ENCODE data around the gene CYP39A1.

CYP39A1 gene

GRCh38 chr6:46612645-46613044 is 40.0 kb downstream of the CYP39A1 start:
- Histone ChIP-seq H3K9me3 (ENCODE audit: control insufficient read depth, insufficient read depth, low read length) (no peaks in the 10 kb centered on the region), H3K36me3 (ENCODE audit: control insufficient read depth, insufficient read depth, low read length) (no peaks in the 10 kb centered on the region), H3K4me1 (ENCODE audit: control insufficient read depth, insufficient read depth, low read length) (no peaks in the 10 kb centered on the region)

GRCh38 chr6:46610862-46611553 is 41.6 kb downstream of the CYP39A1 start:
- no peaks in the 10 kb centered on the region for H3K27me3 ChIP-seq (ENCODE audit: control insufficient read depth, insufficient read depth, low read length)
- no peaks in the 10 kb centered on the region for H3K36me3 ChIP-seq (ENCODE audit: control insufficient read depth, insufficient read depth, low read length)
- H3K4me3 ChIP-seq (ENCODE audit: low read depth, low read length), result no peak overlapping the region
- H3K9me3 ChIP-seq (ENCODE audit: control insufficient read depth, insufficient read depth, low read length), result no peaks in the 10 kb centered on the region
- no peaks in the 10 kb centered on the region for H3K4me1 ChIP-seq (ENCODE audit: control insufficient read depth, insufficient read depth, low read length)
- H3K9ac ChIP-seq (ENCODE audit: low read depth, low read length), result no peak overlapping the region

More at GRCh38 chr6:46612645-46613044, 40.0 kb downstream of the CYP39A1 start:
- Histone ChIP-seq H3K9ac (ENCODE audit: low read depth, low read length) (no peak overlapping the region), H3K27me3 (ENCODE audit: control insufficient read depth, insufficient read depth, low read length) (no peaks in the 10 kb centered on the region), H3K4me3 (ENCODE audit: low read depth, low read length) (no peak overlapping the region)

- Histone ChIP-seq H3K36me3 (ENCODE audit: control insufficient read depth, insufficient read depth, low read length) (no peaks in the 10 kb centered on the region), H3K4me1 (ENCODE audit: control insufficient read depth, insufficient read depth, low read length) (no peaks in the 10 kb centered on the region), H3K9ac (ENCODE audit: low read depth, low read length) (no peak overlapping the region), H3K9me3 (ENCODE audit: control insufficient read depth, insufficient read depth, low read length) (no peaks in the 10 kb centered on the region), H3K27me3 (ENCODE audit: control insufficient read depth, insufficient read depth, low read length) (no peaks in the 10 kb centered on the region), H3K4me3 (ENCODE audit: low read depth, low read length) (no peak overlapping the region)
Measured at GRCh38 chr6:46606338-46606737, 46.3 kb downstream of the CYP39A1 start.

- H3K36me3 ChIP-seq (ENCODE audit: control insufficient read depth, insufficient read depth, low read length), result no peaks in the 10 kb centered on the region
- no peaks in the 10 kb centered on the region for H3K4me1 ChIP-seq (ENCODE audit: control insufficient read depth, insufficient read depth, low read length)
- no peaks in the 10 kb centered on the region for H3K9me3 ChIP-seq (ENCODE audit: control insufficient read depth, insufficient read depth, low read length)
- H3K4me3 ChIP-seq (ENCODE audit: low read depth, low read length), result no peak overlapping the region
- no peak overlapping the region for H3K9ac ChIP-seq (ENCODE audit: low read depth, low read length)
- H3K27me3 ChIP-seq (ENCODE audit: control insufficient read depth, insufficient read depth, low read length), result no peaks in the 10 kb centered on the region
Measured at GRCh38 chr6:46605091-46605797, 47.4 kb downstream of the CYP39A1 start.

GRCh38 chr6:46598215-46598614 is 54.4 kb downstream of the CYP39A1 start:
- Histone ChIP-seq H3K36me3 (ENCODE audit: control insufficient read depth, insufficient read depth, low read length) (no peaks in the 10 kb centered on the region), H3K9me3 (ENCODE audit: control insufficient read depth, insufficient read depth, low read length) (no peaks in the 10 kb centered on the region), H3K4me3 (ENCODE audit: low read depth, low read length) (no peak overlapping the region), H3K9ac (ENCODE audit: low read depth, low read length) (no peak overlapping the region), H3K4me1 (ENCODE audit: control insufficient read depth, insufficient read depth, low read length) (no peaks in the 10 kb centered on the region), H3K27me3 (ENCODE audit: control insufficient read depth, insufficient read depth, low read length) (no peaks in the 10 kb centered on the region)

- Histone ChIP-seq H3K9me3 (ENCODE audit: control insufficient read depth, insufficient read depth, low read length) (no peaks in the 10 kb centered on the region), H3K9ac (ENCODE audit: low read depth, low read length) (no peak overlapping the region), H3K4me3 (ENCODE audit: low read depth, low read length) (no peak overlapping the region), H3K4me1 (ENCODE audit: control insufficient read depth, insufficient read depth, low read length) (no peaks in the 10 kb centered on the region), H3K27me3 (ENCODE audit: control insufficient read depth, insufficient read depth, low read length) (no peaks in the 10 kb centered on the region), H3K36me3 (ENCODE audit: control insufficient read depth, insufficient read depth, low read length) (no peaks in the 10 kb centered on the region)
Measured at GRCh38 chr6:46592740-46593139, 59.9 kb downstream of the CYP39A1 start.

- no peaks in the 10 kb centered on the region for H3K9me3 ChIP-seq (ENCODE audit: control insufficient read depth, insufficient read depth, low read length)
- H3K9ac ChIP-seq (ENCODE audit: low read depth, low read length), result no peak overlapping the region
- H3K27me3 ChIP-seq (ENCODE audit: control insufficient read depth, insufficient read depth, low read length), result no peaks in the 10 kb centered on the region
- no peaks in the 10 kb centered on the region for H3K4me1 ChIP-seq (ENCODE audit: control insufficient read depth, insufficient read depth, low read length)
- H3K4me3 ChIP-seq (ENCODE audit: low read depth, low read length), result no peak overlapping the region
- H3K36me3 ChIP-seq (ENCODE audit: control insufficient read depth, insufficient read depth, low read length), result no peaks in the 10 kb centered on the region
Measured at GRCh38 chr6:46592046-46592445, 60.6 kb downstream of the CYP39A1 start.

GRCh38 chr6:46590765-46591164 is 61.9 kb downstream of the CYP39A1 start:
- no peak overlapping the region for H3K9ac ChIP-seq (ENCODE audit: low read depth, low read length)
- no peaks in the 10 kb centered on the region for H3K9me3 ChIP-seq (ENCODE audit: control insufficient read depth, insufficient read depth, low read length)
- H3K36me3 ChIP-seq (ENCODE audit: control insufficient read depth, insufficient read depth, low read length), result no peaks in the 10 kb centered on the region
- no peak overlapping the region for H3K4me3 ChIP-seq (ENCODE audit: low read depth, low read length)
- H3K4me1 ChIP-seq (ENCODE audit: control insufficient read depth, insufficient read depth, low read length), result no peaks in the 10 kb centered on the region
- no peaks in the 10 kb centered on the region for H3K27me3 ChIP-seq (ENCODE audit: control insufficient read depth, insufficient read depth, low read length)

- no peaks in the 10 kb centered on the region for H3K36me3 ChIP-seq (ENCODE audit: control insufficient read depth, insufficient read depth, low read length)
- no peaks in the 10 kb centered on the region for H3K27me3 ChIP-seq (ENCODE audit: control insufficient read depth, insufficient read depth, low read length)
- no peak overlapping the region for H3K4me3 ChIP-seq (ENCODE audit: low read depth, low read length)
- no peak overlapping the region for H3K9ac ChIP-seq (ENCODE audit: low read depth, low read length)
- no peaks in the 10 kb centered on the region for H3K4me1 ChIP-seq (ENCODE audit: control insufficient read depth, insufficient read depth, low read length)
- H3K9me3 ChIP-seq (ENCODE audit: control insufficient read depth, insufficient read depth, low read length), result no peaks in the 10 kb centered on the region
Measured at GRCh38 chr6:46586906-46587305, 65.7 kb downstream of the CYP39A1 start.

- no peaks in the 10 kb centered on the region for H3K4me1 ChIP-seq (ENCODE audit: control insufficient read depth, insufficient read depth, low read length)
- no peaks in the 10 kb centered on the region for H3K27me3 ChIP-seq (ENCODE audit: control insufficient read depth, insufficient read depth, low read length)
- H3K9ac ChIP-seq (ENCODE audit: low read depth, low read length), result no peak overlapping the region
- no peak overlapping the region for H3K4me3 ChIP-seq (ENCODE audit: low read depth, low read length)
- no peaks in the 10 kb centered on the region for H3K36me3 ChIP-seq (ENCODE audit: control insufficient read depth, insufficient read depth, low read length)
- H3K9me3 ChIP-seq (ENCODE audit: control insufficient read depth, insufficient read depth, low read length), result no peaks in the 10 kb centered on the region
Measured at GRCh38 chr6:46584586-46584985, 68.0 kb downstream of the CYP39A1 start.

GRCh38 chr6:46583721-46584120 is 68.9 kb downstream of the CYP39A1 start:
- H3K36me3 ChIP-seq (ENCODE audit: control insufficient read depth, insufficient read depth, low read length), result no peaks in the 10 kb centered on the region
- H3K27me3 ChIP-seq (ENCODE audit: control insufficient read depth, insufficient read depth, low read length), result no peaks in the 10 kb centered on the region
- H3K4me1 ChIP-seq (ENCODE audit: control insufficient read depth, insufficient read depth, low read length), result no peaks in the 10 kb centered on the region
- no peaks in the 10 kb centered on the region for H3K9me3 ChIP-seq (ENCODE audit: control insufficient read depth, insufficient read depth, low read length)
- H3K9ac ChIP-seq (ENCODE audit: low read depth, low read length), result no peak overlapping the region
- no peak overlapping the region for H3K4me3 ChIP-seq (ENCODE audit: low read depth, low read length)

- H3K4me1 ChIP-seq (ENCODE audit: control insufficient read depth, insufficient read depth, low read length), result no peaks in the 10 kb centered on the region
- no peak overlapping the region for H3K9ac ChIP-seq (ENCODE audit: low read depth, low read length)
- H3K27me3 ChIP-seq (ENCODE audit: control insufficient read depth, insufficient read depth, low read length), result no peaks in the 10 kb centered on the region
- H3K9me3 ChIP-seq (ENCODE audit: control insufficient read depth, insufficient read depth, low read length), result no peaks in the 10 kb centered on the region
- H3K36me3 ChIP-seq (ENCODE audit: control insufficient read depth, insufficient read depth, low read length), result no peaks in the 10 kb centered on the region
- H3K4me3 ChIP-seq (ENCODE audit: low read depth, low read length), result no peak overlapping the region
Measured at GRCh38 chr6:46583081-46583480, 69.5 kb downstream of the CYP39A1 start.
